ENCODE data around the gene TSEN54.

TSEN54 gene

GRCh38 chr17:75570034-75570676 lies 53.8 kb downstream of the TSEN54 start:
- no peak for DNase-seq

GRCh38 chr17:75570772-75571171 lies 54.4 kb downstream of the TSEN54 start:
- DNase-seq, result no peak

DNA sequence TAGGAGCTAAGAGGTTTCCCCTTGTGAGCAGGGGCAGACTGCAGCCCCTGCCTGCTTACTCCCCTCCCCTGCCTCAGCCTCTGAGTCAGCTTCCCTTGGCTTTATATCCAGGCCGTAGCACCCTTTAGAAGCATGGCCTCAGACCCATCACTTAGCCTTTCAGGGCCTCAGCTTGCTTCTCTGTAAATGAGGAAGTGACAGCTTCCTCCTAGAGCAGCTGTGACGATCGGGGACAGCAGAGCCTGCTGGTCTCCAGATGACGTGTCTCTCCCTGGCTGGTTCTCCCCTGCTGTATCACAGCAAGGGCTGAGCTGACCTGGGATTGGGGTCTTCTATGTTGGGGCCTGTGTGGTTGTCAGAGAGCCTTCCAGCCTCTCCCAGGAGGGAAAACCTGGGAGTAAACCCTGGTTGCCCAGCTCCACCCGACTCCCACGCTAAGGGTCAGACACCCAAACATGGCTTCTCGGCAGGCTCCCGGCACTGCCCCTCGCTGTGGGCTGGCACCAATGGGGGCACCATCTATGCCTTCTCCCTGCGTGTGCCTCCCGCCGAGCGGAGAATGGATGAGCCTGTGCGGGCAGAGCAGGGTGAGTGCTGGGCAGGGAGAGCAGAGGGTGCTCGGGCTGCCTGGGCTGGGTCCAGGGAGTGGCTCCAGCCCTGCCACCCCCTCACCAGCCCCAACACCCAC lies 55.0 kb downstream of the TSEN54 start:
- DNase-seq, result no peak

DNA sequence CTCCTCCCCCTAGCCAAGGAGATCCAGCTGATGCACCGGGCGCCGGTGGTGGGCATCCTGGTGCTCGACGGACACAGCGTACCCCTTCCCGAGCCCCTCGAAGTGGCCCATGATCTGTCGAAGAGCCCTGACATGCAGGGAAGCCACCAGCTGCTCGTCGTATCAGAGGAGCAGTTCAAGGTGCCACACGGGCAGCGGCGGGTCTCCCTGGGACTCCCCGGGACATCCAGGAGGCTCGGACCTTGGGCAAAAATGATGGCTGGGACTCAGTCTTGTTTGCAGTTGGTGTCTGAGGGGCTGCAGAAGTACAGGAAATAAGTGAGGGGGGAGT lies 55.5 kb downstream of the TSEN54 start:
- no peak for DNase-seq

DNA sequence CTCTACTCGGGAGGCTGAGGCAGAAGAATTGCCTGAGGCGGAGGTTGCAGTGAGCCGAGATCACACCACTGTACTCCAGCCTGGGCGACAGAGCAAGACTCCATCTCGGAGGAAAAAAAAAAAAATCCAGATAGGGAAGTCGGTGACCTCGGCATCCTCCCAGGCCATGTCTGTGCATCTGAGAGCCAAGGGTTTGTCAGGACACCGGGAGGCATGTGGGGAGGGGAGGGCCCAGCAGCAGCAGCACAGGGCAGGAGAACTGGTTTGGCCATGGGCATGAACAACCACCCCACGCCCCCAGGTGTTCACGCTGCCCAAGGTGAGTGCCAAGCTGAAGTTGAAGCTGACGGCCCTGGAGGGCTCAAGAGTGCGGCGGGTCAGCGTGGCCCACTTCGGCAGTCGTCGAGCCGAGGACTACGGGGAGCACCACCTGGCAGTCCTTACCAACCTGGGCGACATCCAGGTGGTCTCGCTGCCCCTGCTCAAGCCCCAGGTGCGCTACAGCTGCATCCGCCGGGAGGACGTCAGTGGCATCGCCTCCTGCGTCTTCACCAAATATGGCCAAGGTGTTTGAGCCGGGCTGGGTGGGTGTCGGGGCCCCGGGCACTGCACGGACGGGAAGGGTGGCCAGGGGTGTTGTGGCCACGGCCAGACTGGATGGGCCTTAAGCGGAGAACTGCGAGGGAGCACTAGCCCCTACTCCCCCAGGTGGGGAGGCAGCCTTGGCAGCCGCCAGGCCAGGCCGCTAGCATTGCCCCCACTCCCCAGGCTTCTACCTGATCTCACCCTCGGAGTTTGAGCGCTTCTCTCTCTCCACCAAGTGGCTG lies 56.6 kb downstream of the TSEN54 start:
- DNase-seq, result no peak

DNA sequence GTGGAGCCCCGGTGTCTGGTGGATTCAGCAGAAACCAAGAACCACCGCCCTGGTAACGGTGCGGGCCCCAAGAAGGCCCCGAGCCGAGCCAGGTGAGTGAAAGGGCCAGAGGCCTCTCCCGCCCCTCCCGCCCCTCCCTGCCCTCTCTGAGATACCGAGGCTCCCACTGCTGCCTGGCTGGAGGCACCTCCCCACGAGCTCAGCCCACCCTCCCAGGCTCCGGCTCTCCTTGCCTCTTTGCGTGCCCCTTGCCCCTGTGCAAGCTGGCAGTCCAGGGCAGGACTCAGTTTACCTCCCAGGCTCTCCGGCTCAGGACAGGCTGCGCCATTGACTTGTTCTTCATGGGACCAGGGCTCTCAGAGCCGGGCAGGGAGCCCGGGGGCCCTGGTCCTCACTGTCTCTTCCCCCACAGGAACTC lies 57.2 kb downstream of the TSEN54 start:
- no peak for DNase-seq

DNA sequence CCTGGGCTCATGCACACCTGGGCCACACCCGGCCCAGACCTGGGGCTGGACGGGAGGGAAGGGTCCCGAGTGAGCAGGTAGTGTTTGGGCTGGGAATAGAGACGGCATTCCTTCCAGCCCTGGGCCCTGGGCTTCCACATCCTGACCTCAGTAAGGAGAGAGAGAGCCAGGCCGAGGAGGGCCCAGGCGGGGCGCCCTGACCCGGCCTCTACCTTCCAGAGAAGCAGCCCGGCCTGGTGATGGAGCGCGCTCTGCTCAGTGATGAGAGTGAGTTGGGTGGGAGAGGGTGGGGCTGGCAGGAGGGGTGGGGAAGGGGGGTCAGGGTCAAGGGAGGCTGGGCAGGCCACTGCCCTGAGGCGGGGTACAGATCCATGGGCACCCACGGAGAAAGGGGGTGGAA lies 57.7 kb downstream of the TSEN54 start:
- DNase-seq, result no peak

Measured in DMS79 (cell line).